ENCODE results near the gene DNAJC1. TPM values are rescaled to one million over a fixed set of nuclear protein-coding genes. Genes with fewer than 3 reads are reported as not detected.
A peak's percentile ranks its signal among the peaks of the same experiment; 100 is the strongest.

The DNAJC1 gene
- polyA plus RNA-seq, 1 experiment = 33.2 TPM

DNA sequence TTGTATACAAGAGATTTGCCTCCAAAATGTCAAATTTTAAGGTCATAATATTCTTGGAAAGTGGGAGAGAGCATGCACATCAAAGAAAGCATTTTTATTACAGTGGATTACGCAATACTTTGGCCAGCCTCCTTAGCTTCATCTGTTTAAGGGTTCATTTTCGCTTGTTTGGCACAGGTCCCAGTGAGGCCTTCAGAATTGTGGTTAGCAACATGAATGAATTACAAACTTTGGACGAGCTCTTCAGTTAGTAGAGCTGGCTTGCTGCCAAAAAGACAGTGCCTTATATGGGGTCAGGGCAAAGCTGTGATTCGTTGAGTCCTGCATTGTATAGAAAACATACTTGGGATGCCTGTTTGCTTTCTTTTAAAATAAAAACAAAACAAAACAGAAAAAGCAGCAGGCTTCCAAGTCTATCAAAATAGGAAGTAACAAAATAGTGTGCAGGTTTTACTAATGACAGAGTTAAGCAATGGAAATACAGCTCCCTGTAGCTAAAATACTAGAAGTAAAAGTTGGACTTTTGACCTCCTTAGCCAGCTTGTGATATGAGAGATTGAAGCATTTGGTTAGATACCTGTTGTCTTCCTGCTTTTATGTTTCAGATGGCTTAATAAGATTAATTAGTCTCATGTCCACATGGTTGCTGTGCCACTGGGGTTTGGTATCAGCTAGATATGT lies 278.7 kb downstream of the DNAJC1 start:
- Histone ChIP-seq H3K27me3 (ENCODE audit: control insufficient read depth, insufficient read depth, low read length) (no peaks in the 10 kb centered on the region), H3K36me3 (ENCODE audit: control insufficient read depth, insufficient read depth, low read length) (no peaks in the 10 kb centered on the region), H3K4me3 (ENCODE audit: low read depth, low read length) (no peak overlapping the region)
- POLR2A ChIA-PET = interaction anchor here (0.6 to 0.7 kb wide), 2 partner anchors 98 to 198 kb away, joined by 3 to 5 read pairs; no protein-coding TSS in a partner anchor
- CTCF ChIA-PET = interaction anchor here (0.6 to 1.6 kb wide), 4 partner anchors 10 to 229 kb away, joined by 3 to 7 read pairs (median 4); no protein-coding TSS in a partner anchor
- TF ChIP-seq, protein P1, sequence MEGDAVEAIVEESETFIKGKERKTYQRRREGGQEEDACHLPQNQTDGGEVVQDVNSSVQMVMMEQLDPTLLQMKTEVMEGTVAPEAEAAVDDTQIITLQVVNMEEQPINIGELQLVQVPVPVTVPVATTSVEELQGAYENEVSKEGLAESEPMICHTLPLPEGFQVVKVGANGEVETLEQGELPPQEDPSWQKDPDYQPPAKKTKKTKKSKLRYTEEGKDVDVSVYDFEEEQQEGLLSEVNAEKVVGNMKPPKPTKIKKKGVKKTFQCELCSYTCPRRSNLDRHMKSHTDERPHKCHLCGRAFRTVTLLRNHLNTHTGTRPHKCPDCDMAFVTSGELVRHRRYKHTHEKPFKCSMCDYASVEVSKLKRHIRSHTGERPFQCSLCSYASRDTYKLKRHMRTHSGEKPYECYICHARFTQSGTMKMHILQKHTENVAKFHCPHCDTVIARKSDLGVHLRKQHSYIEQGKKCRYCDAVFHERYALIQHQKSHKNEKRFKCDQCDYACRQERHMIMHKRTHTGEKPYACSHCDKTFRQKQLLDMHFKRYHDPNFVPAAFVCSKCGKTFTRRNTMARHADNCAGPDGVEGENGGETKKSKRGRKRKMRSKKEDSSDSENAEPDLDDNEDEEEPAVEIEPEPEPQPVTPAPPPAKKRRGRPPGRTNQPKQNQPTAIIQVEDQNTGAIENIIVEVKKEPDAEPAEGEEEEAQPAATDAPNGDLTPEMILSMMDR (IDR thresholded peaks at IDR 0.05; ENCODE audit: insufficient read depth, low read depth, low read length) = no peak
- peak; percentile 94 for DNase-seq (ENCODE audit: low read depth)

DNA sequence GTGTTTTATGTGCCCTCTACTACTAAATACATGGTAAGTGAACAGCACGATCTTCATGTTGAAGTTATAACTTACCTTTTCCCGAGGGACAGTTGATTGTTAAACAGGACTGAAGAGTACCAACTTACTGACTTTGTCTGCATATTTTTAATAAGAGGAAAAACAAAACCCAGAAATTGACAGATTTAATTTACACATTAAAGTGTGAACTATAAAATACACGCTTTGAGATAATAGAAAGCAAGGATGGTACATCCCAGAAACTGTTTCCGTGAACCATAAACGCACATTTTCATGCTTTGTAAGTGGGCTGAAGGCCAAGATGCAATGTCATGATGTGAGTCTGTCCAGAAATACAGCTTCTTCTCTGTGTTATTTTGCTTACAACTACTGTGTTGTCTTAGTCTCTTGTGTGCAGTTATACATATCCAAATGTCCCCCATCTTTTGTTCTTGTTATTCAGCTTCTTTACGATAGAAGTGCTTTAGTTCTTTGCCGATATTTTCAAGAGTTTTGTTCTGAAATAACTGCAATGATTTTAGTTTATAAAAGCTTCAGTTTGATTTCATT lies 279.4 kb downstream of the DNAJC1 start:
- TF ChIP-seq, protein P1 (IDR thresholded peaks at IDR 0.05; ENCODE audit: insufficient read depth, low read depth, low read length) = no peak
- H3K4me3 ChIP-seq (ENCODE audit: low read depth, low read length) = no peak overlapping the region

DNA sequence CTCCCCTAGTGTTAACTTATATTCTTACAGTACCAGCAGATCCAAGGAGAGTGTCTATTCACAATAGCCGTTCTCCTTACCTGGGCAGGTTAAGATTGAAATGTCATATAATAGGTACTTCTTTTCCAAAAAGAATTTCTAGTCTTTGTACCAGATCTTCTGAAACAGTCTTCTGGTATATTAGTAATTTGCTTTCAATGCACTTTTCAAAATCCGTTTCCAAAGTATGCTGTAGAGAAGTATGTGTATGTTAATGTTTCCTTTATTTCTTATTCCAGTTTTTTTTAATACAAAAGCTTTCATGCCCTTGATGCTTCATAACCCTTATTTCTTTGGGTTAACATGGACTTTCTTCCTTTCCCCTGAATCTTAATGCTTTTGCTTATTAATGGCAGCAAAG lies 281.3 kb downstream of the DNAJC1 start:
- CTCF ChIA-PET = interaction anchor here (1.3 kb wide), 1 partner anchor 9 kb away, joined by 3 read pairs; no protein-coding TSS in a partner anchor
- DNase-seq (ENCODE audit: low read depth) = no peak
- POLR2A ChIA-PET = no interaction called here
- Histone ChIP-seq H3K4me3 (ENCODE audit: low read depth, low read length) (no peak overlapping the region), H3K36me3 (ENCODE audit: control insufficient read depth, insufficient read depth, low read length) (no peaks in the 10 kb centered on the region), H3K27me3 (ENCODE audit: control insufficient read depth, insufficient read depth, low read length) (no peaks in the 10 kb centered on the region)
- TF ChIP-seq, protein P1 (IDR thresholded peaks at IDR 0.05; ENCODE audit: insufficient read depth, low read depth, low read length) = no peak

More for the DNA sequence above, 279.4 kb downstream of the DNAJC1 start:
- DNase-seq (ENCODE audit: low read depth) = no peak
- ChIA-PET POLR2A (interaction anchor here (0.6 kb wide), 1 partner anchor 198 kb away, joined by 5 read pairs; no protein-coding TSS in a partner anchor), CTCF (interaction anchor here (0.8 to 1.6 kb wide), 4 partner anchors 9 to 228 kb away, joined by 3 to 7 read pairs (median 4); no protein-coding TSS in a partner anchor)
- Histone ChIP-seq H3K36me3 (ENCODE audit: control insufficient read depth, insufficient read depth, low read length) (no peaks in the 10 kb centered on the region), H3K27me3 (ENCODE audit: control insufficient read depth, insufficient read depth, low read length) (no peaks in the 10 kb centered on the region)

DNA sequence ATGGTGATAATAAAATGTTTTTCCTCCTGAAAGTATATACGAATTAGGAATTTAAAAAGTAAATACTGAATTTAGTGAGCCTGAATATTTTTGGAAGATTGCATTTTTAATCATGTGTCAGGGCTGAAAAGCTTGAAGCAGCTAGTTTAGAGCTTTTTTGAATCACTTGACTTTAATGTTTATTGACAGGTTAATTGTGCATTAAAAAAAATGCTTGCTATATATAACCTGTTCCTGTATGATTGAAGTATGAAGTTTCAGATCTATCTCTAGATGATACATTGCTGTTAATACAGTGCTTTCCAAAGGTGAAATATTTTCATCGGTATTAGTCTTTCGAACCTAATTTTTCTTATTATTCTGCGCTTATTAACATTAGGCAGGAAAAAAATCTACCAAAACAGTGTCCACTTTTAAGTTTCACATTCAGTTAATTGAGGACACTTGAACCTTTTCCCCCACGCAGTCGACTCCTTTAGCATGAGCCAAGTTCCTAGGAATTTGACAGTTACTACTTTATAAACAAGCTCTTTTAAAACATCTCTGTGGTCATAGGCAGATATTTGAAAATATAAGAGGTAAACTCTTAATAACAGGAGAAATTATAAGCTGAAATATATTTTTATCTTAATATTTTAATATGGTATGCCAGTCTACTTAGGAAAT lies 282.4 kb downstream of the DNAJC1 start:
- Histone ChIP-seq H3K36me3 (ENCODE audit: control insufficient read depth, insufficient read depth, low read length) (no peaks in the 10 kb centered on the region), H3K27me3 (ENCODE audit: control insufficient read depth, insufficient read depth, low read length) (no peaks in the 10 kb centered on the region), H3K4me3 (ENCODE audit: low read depth, low read length) (no peak overlapping the region)
- POLR2A ChIA-PET = no interaction called here
- TF ChIP-seq, protein P1 (IDR thresholded peaks at IDR 0.05; ENCODE audit: insufficient read depth, low read depth, low read length) = no peak
- CTCF ChIA-PET = interaction anchor here (1.2 to 1.3 kb wide), 2 partner anchors 8 to 11 kb away, joined by 3 to 5 read pairs; no protein-coding TSS in a partner anchor
- no peak for DNase-seq (ENCODE audit: low read depth)

DNA sequence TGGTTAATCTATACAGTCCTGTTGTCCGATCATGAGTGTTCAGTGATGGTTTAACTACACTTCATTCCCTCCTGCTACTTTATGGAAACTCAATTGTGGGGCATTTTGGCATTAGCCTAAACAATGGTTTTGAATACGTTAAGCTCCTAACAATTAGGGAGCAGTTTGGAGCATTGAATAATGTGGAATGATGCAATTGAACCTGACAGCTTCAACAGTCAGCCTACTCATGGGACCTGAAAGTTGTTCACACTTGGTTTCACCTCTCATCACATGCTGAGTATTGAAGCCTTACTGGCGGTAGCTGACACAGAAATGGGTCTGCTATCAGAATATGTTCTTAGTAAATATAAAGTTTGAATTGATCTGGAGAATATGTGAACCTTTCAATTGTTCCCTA lies 283.4 kb downstream of the DNAJC1 start:
- H3K27me3 ChIP-seq (ENCODE audit: control insufficient read depth, insufficient read depth, low read length) = no peaks in the 10 kb centered on the region
- TF ChIP-seq, protein P1 (IDR thresholded peaks at IDR 0.05; ENCODE audit: insufficient read depth, low read depth, low read length) = no peak
- ChIA-PET CTCF (interaction anchor here (0.5 to 1.1 kb wide), 3 partner anchors 8 to 236 kb away, joined by 3 to 4 read pairs (median 3); no protein-coding TSS in a partner anchor), POLR2A (no interaction called here)
- no peaks in the 10 kb centered on the region for H3K36me3 ChIP-seq (ENCODE audit: control insufficient read depth, insufficient read depth, low read length)
- H3K4me3 ChIP-seq (ENCODE audit: low read depth, low read length) = no peak overlapping the region
- no peak for DNase-seq (ENCODE audit: low read depth)

Data from BJ (cell line).